Prostate gland (tissue), 2 donors: Measurements from ENCODE around the gene IDS.

Source experiments
- POLR2AphosphoS5 ChIP-seq: sonication (generic); formaldehyde crosslinking; IDR thresholded peaks from one replicate; pipeline ENCODE4 v1.6.1; 2017; ENCODE audit warnings: antibody characterized with exemption
- TF ChIP-seq, protein P1 (sequence below), 4 experiments: fragments of 200-600 bp in 2 of 4; fragments of 450-650 bp in 2 of 4; sonication (generic) in 2 of 4; IDR thresholded peaks; 1 replicate in 3 of 4; 2 replicates in 1 of 4; pipeline ENCODE4 v1.5.1; 2016 to 2019; ENCODE audit warnings: antibody characterized with exemption in 4 of 4, mild to moderate bottlenecking in 2 of 4, moderate library complexity in 2 of 4

DNA sequence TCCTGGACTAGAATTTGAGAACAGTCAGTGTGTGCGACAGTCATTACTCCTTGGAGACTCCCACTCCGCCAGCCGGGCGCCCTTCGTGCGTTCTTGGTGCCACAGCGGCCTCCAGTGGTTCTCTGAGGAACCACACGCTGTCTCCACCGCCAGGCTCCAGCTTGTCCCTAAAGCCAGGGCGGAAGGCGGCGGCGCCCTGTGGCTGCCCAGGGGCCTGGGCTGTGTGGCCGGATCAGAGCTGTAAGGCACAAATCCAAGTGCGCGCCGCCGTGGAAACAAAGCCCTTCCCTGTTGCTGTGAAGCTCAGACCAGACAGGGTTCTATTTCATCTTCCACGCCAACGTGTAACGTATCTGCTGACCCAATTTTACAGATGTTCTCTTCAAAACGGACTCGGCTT lies 34.2 kb downstream of the IDS start:
- TF ChIP-seq POLR2AphosphoS5, result no peak
- TF ChIP-seq, protein P1, sequence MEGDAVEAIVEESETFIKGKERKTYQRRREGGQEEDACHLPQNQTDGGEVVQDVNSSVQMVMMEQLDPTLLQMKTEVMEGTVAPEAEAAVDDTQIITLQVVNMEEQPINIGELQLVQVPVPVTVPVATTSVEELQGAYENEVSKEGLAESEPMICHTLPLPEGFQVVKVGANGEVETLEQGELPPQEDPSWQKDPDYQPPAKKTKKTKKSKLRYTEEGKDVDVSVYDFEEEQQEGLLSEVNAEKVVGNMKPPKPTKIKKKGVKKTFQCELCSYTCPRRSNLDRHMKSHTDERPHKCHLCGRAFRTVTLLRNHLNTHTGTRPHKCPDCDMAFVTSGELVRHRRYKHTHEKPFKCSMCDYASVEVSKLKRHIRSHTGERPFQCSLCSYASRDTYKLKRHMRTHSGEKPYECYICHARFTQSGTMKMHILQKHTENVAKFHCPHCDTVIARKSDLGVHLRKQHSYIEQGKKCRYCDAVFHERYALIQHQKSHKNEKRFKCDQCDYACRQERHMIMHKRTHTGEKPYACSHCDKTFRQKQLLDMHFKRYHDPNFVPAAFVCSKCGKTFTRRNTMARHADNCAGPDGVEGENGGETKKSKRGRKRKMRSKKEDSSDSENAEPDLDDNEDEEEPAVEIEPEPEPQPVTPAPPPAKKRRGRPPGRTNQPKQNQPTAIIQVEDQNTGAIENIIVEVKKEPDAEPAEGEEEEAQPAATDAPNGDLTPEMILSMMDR (IDR thresholded peaks at IDR 0.05), result peak; percentile 41 to 86 (median 71)
